Suppressor macrophage (primary cell): Measurements from ENCODE around the gene SLC10A2.

Experiments used
- DNase-seq, 4 experiments: peaks; one replicate each; pipeline ENCODE4 v3.0.0-alpha.2; 2020 to 2022

Gene SLC10A2

GRCh38 chr13:103046676-103047075 lies 19.5 kb downstream of the SLC10A2 start:
- no peak for DNase-seq

GRCh38 chr13:103044056-103044455 lies 22.2 kb downstream of the SLC10A2 start:
- no peak for DNase-seq

GRCh38 chr13:103040006-103040405 lies 26.2 kb downstream of the SLC10A2 start:
- DNase-seq, result no peak

GRCh38 chr13:103039183-103039582 lies 27.0 kb downstream of the SLC10A2 start:
- DNase-seq, result no peak

- DNase-seq, result no peak
Observed at GRCh38 chr13:103036268-103036667, 29.9 kb downstream of the SLC10A2 start.

- no peak for DNase-seq
Observed at GRCh38 chr13:103033999-103034398, 32.2 kb downstream of the SLC10A2 start.

GRCh38 chr13:103031332-103031873 lies 34.8 kb downstream of the SLC10A2 start:
- no peak for DNase-seq

- no peak for DNase-seq
Observed at GRCh38 chr13:103030776-103031175, 35.4 kb downstream of the SLC10A2 start.

- no peak for DNase-seq
Observed at GRCh38 chr13:103029798-103030197, 36.4 kb downstream of the SLC10A2 start.

GRCh38 chr13:103022336-103022735 lies 43.9 kb downstream of the SLC10A2 start:
- DNase-seq, result no peak

GRCh38 chr13:103018556-103018955 lies 47.7 kb downstream of the SLC10A2 start:
- DNase-seq, result no peak

GRCh38 chr13:103012646-103013045 lies 53.6 kb downstream of the SLC10A2 start:
- DNase-seq, result no peak

GRCh38 chr13:103009051-103009840 lies 57.0 kb downstream of the SLC10A2 start:
- DNase-seq, result no peak

- DNase-seq, result no peak
Observed at GRCh38 chr13:103007427-103007762, 58.8 kb downstream of the SLC10A2 start.

GRCh38 chr13:103006641-103007426 lies 59.4 kb downstream of the SLC10A2 start:
- peak in 1 of 4 experiments; percentile 15 for DNase-seq

GRCh38 chr13:103004661-103005345 lies 61.4 kb downstream of the SLC10A2 start:
- no peak for DNase-seq

- DNase-seq, result no peak
Observed at GRCh38 chr13:103003631-103004030, 62.6 kb downstream of the SLC10A2 start.

GRCh38 chr13:103002279-103002678 lies 63.9 kb downstream of the SLC10A2 start:
- no peak for DNase-seq

GRCh38 chr13:103000157-103000556 lies 66.1 kb downstream of the SLC10A2 start:
- no peak for DNase-seq

- DNase-seq, result peak in 2 of 4 experiments; percentile 2 to 26
Observed at GRCh38 chr13:102999499-102999898, 66.7 kb downstream of the SLC10A2 start.
